DMS79 treated with DMSO at 0.1 percent for 48 hours (cell line): ENCODE results near the gene FRG2C.
"Not testable (repeated sequence)": the region's sequence is repeated elsewhere in the genome, so short reads cannot be mapped to it uniquely, and the experiment has no call there.

ENCODE experiments used
- DNase-seq: peaks from one replicate; lab custom pipeline; 2025; lab: John Stamatoyannopoulos, UW

Gene FRG2C

GRCh38 chr3:75664028-75664427, at the start of gene FRG2C:
TSS of gene FRG2C (plus strand) at chr3:75664328. CDS start at chr3:75664380, 52 bp downstream.
- not testable (repeated sequence) for DNase-seq

GRCh38 chr3:75618666-75619305, 45.3 kb upstream of the FRG2C start:
- not testable (repeated sequence) for DNase-seq

GRCh38 chr3:75619481-75620031, 44.6 kb upstream of the FRG2C start:
- not testable (repeated sequence) for DNase-seq

GRCh38 chr3:75621772-75622171, 42.4 kb upstream of the FRG2C start:
- not testable (repeated sequence) for DNase-seq

GRCh38 chr3:75623656-75624055, 40.5 kb upstream of the FRG2C start:
- DNase-seq, result not testable (repeated sequence)

GRCh38 chr3:75630887-75631535, 33.1 kb upstream of the FRG2C start:
- DNase-seq, result not testable (repeated sequence)

- no peak for DNase-seq
Observed at GRCh38 chr3:75631541-75631940, 32.6 kb upstream of the FRG2C start.

- DNase-seq, result not testable (repeated sequence)
Observed at GRCh38 chr3:75638947-75639346, 25.2 kb upstream of the FRG2C start.

- not testable (repeated sequence) for DNase-seq
Observed at GRCh38 chr3:75641107-75641517, 23.0 kb upstream of the FRG2C start.

- DNase-seq, result not testable (repeated sequence)
Observed at GRCh38 chr3:75643031-75643800, 20.9 kb upstream of the FRG2C start.

- not testable (repeated sequence) for DNase-seq
Observed at GRCh38 chr3:75645548-75645947, 18.6 kb upstream of the FRG2C start.

GRCh38 chr3:75650191-75650590, 13.9 kb upstream of the FRG2C start:
- DNase-seq, result no peak

- not testable (repeated sequence) for DNase-seq
Observed at GRCh38 chr3:75655101-75655904, 8.8 kb upstream of the FRG2C start.

GRCh38 chr3:75655956-75656355, 8.2 kb upstream of the FRG2C start:
- DNase-seq, result not testable (repeated sequence)

- not testable (repeated sequence) for DNase-seq
Observed at GRCh38 chr3:75658411-75659107, 5.6 kb upstream of the FRG2C start.

- DNase-seq, result not testable (repeated sequence)
Observed at GRCh38 chr3:75659108-75659433, 5.1 kb upstream of the FRG2C start.

GRCh38 chr3:75665626-75666025, 1.5 kb downstream of the FRG2C start:
- DNase-seq, result not testable (repeated sequence)

- DNase-seq, result not testable (repeated sequence)
Observed at GRCh38 chr3:75667757-75668701, 3.9 kb downstream of the FRG2C start.

GRCh38 chr3:75668759-75669347, 4.7 kb downstream of the FRG2C start:
- not testable (repeated sequence) for DNase-seq
